Measurements from ENCODE around the gene NPAS1. TPM values are rescaled to one million over a fixed set of nuclear protein-coding genes. Genes with fewer than 3 reads are reported as not detected.
A peak's percentile ranks its signal among the peaks of the same experiment; 100 is the strongest.

The NPAS1 gene
- total and polyA plus RNA-seq, 2 experiments from 2014 or later: 5.6 to 9.8 TPM

- H3K36me3 ChIP-seq (ENCODE audit: insufficient read depth): no peaks in the 10 kb centered on the region
- no peaks in the 10 kb centered on the region; the same call in 1 of the 2 replicates for H4K20me1 ChIP-seq (replicated peaks; ENCODE audit: insufficient read depth)
- Mint-ChIP-seq H3K27ac (peak overlapping the region; percentile 30; the same call in 1 of the 2 replicates), H3K27me3 (ENCODE audit: insufficient read depth, low read depth, poor library complexity) (peaks cover 51% of the 10 kb centered on the region), H3K9me3 (no peaks in the 10 kb centered on the region; the same call in 2 of the 3 replicates), H3K36me3 (ENCODE audit: low read depth) (no peaks in the 10 kb centered on the region; the same call in 2 of the 3 replicates), H3K4me3 (no peak overlapping the region), H3K4me1 (peaks cover 20% of the 10 kb centered on the region)
- peaks cover 42% of the 10 kb centered on the region for H3K27me3 ChIP-seq (ENCODE audit: insufficient read depth)
- no peak overlapping the region for H3K27ac ChIP-seq (ENCODE audit: low read depth)
- H3K79me2 ChIP-seq (replicated peaks; ENCODE audit: insufficient read depth): no peaks in the 10 kb centered on the region
- H3K4me2 ChIP-seq: no peak overlapping the region
- no peak for TF ChIP-seq CTCF (conservative IDR thresholded peaks at IDR 0.05; ENCODE audit: low read depth in 2 of 2)
- TF ChIP-seq ZNF114 (CRISPR knock-in tag; IDR thresholded peaks at IDR 0.05): no peak
- no peak for TF ChIP-seq STAT1 (IDR thresholded peaks at IDR 0.05; ENCODE audit: unreplicated experiment)
- TF ChIP-seq ETS1 (IDR thresholded peaks at IDR 0.05): no peak
- TF ChIP-seq JUNB (IDR thresholded peaks at IDR 0.05; ENCODE audit: unreplicated experiment): no peak
- no peak for TF ChIP-seq ZNF331 (CRISPR knock-in tag; IDR thresholded peaks at IDR 0.05; ENCODE audit: low read depth)
- no peak for TF ChIP-seq CREB1 (CRISPR knock-in tag; IDR thresholded peaks at IDR 0.05; ENCODE audit: low read depth)
- no peak for TF ChIP-seq EZH2 (IDR thresholded peaks at IDR 0.05; ENCODE audit: low read depth, unreplicated experiment)
- no peak for TF ChIP-seq NANOG (IDR thresholded peaks at IDR 0.05; ENCODE audit: borderline replicate concordance)
- TF ChIP-seq REST (IDR thresholded peaks at IDR 0.05; ENCODE audit: unreplicated experiment): no peak
- no peak for TF ChIP-seq ZNF462 (CRISPR knock-in tag; IDR thresholded peaks at IDR 0.05)
- TF ChIP-seq POLR2AphosphoS5 (IDR thresholded peaks at IDR 0.05; ENCODE audit: low read depth): no peak
- TF ChIP-seq EZH2phosphoT487 (IDR thresholded peaks at IDR 0.05; ENCODE audit: unreplicated experiment): no peak
- DNase-seq (ENCODE audit: low spot score) (no peak), ATAC-seq (no peak)
- H2AFZ ChIP-seq: no peak overlapping the region
- peaks cover 21% of the 10 kb centered on the region; the same call in 1 of the 2 replicates for H3K4me1 ChIP-seq (ENCODE audit: insufficient read depth)
- peaks cover 10% of the 10 kb centered on the region; the same call in 1 of the 2 replicates for H3F3A ChIP-seq (replicated peaks; ENCODE audit: low read depth)
- no peak overlapping the region for H3K4me3 ChIP-seq
- no peaks in the 10 kb centered on the region for H3K9me2 ChIP-seq (ENCODE audit: insufficient read depth)
These were observed 6.5 kb downstream of the NPAS1 start for GRCh38 chr19:47026156-47026555.

Data from GM23338 (cell line).